Progenitor cell of endocrine pancreas (in vitro differentiated cells): ENCODE data around the gene LHFPL2. TPM values are rescaled to one million over a fixed set of nuclear protein-coding genes. Genes with fewer than 3 reads are reported as not detected.
A peak's percentile ranks its signal among the peaks of the same experiment; 100 is the strongest.

Experiments used
- DNase-seq: peaks from one replicate; pipeline ENCODE4 v3.0.0; 2021; ENCODE audit warnings: low spot score; ENCODE audit not compliant: unreplicated experiment
- H3K27ac Mint-ChIP-seq: 2 replicates; pipeline ENCODE4 v1.8.0; 2021; ENCODE audit warnings: mild to moderate bottlenecking, moderate library complexity, mixed read lengths
- H3K27me3 Mint-ChIP-seq: 2 replicates; pipeline ENCODE4 v1.8.0; 2021; ENCODE audit warnings: mixed read lengths
- H3K36me3 Mint-ChIP-seq: 2 replicates; pipeline ENCODE4 v1.8.0; 2022; ENCODE audit warnings: mixed read lengths; ENCODE audit not compliant: insufficient read depth
- H3K4me1 Mint-ChIP-seq: 2 replicates; pipeline ENCODE4 v1.8.0; 2021; ENCODE audit warnings: low read depth, mixed read lengths
- H3K4me3 Mint-ChIP-seq: 2 replicates; pipeline ENCODE4 v1.8.0; 2021; ENCODE audit warnings: low read depth, mild to moderate bottlenecking, moderate library complexity, mixed read lengths
- H3K9me3 Mint-ChIP-seq: 2 replicates; pipeline ENCODE4 v1.8.0; 2021; ENCODE audit warnings: low read depth, mixed read lengths
- total RNA-seq: library from RNA; stranded (reverse); gene quantifications from 2 replicates; pipeline ENCODE4 v1.2.1, GENCODE V29; 2021
- TF ChIP-seq, protein P1 (sequence below): fragments of 200-600 bp; sonication (generic); IDR thresholded peaks from one replicate; pipeline ENCODE4 v1.5.0; 2021; ENCODE audit warnings: antibody characterized with exemption, mild to moderate bottlenecking; ENCODE audit not compliant: unreplicated experiment

LHFPL2 gene
- total RNA-seq, 1 donor from 2014 or later, result 15.0 TPM

DNA sequence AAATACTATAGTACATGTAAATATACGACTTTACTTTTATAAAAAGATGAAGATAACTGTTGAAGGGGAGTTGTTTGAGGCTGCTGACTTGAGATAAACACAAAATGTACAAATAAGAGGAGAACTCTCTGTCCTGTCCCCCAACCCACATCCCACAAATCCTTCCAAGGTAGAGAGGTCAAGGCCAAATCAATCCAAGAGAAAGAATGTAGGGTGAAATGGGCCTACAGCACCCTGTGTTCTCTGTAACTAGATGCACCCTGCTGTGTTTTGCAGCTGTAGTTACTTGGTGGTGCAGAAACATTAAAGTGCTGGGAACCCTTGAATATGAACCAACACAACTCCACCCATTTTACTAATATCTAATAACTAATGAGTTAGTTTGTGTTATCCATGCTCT is 2.0 kb upstream of the LHFPL2 start:
- no peak overlapping the region for H3K27ac Mint-ChIP-seq
- TF ChIP-seq, protein P1, sequence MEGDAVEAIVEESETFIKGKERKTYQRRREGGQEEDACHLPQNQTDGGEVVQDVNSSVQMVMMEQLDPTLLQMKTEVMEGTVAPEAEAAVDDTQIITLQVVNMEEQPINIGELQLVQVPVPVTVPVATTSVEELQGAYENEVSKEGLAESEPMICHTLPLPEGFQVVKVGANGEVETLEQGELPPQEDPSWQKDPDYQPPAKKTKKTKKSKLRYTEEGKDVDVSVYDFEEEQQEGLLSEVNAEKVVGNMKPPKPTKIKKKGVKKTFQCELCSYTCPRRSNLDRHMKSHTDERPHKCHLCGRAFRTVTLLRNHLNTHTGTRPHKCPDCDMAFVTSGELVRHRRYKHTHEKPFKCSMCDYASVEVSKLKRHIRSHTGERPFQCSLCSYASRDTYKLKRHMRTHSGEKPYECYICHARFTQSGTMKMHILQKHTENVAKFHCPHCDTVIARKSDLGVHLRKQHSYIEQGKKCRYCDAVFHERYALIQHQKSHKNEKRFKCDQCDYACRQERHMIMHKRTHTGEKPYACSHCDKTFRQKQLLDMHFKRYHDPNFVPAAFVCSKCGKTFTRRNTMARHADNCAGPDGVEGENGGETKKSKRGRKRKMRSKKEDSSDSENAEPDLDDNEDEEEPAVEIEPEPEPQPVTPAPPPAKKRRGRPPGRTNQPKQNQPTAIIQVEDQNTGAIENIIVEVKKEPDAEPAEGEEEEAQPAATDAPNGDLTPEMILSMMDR, result no peak
- no peaks in the 10 kb centered on the region for H3K36me3 Mint-ChIP-seq

GRCh38 chr5:78649861-78650496 is 1.4 kb upstream of the LHFPL2 start:
- DNase-seq, result no peak
- peak overlapping the region; percentile 94 for H3K27ac Mint-ChIP-seq
- peak overlapping the region; percentile 68 for H3K4me3 Mint-ChIP-seq
- H3K4me1 Mint-ChIP-seq, result peaks cover 21% of the 10 kb centered on the region
- TF ChIP-seq, protein P1, result no peak
- no peaks in the 10 kb centered on the region for H3K36me3 Mint-ChIP-seq
- H3K9me3 Mint-ChIP-seq, result no peaks in the 10 kb centered on the region
- peaks cover 23% of the 10 kb centered on the region for H3K27me3 Mint-ChIP-seq

More for the DNA sequence above, 2.0 kb upstream of the LHFPL2 start:
- Mint-ChIP-seq H3K4me3 (no peak overlapping the region), H3K4me1 (peaks cover 21% of the 10 kb centered on the region), H3K27me3 (peaks cover 26% of the 10 kb centered on the region), H3K9me3 (no peaks in the 10 kb centered on the region)
- no peak for DNase-seq

GRCh38 chr5:78649211-78649695 is 681 bp upstream of the LHFPL2 start:
- Mint-ChIP-seq H3K27ac (peak overlapping the region; percentile 94), H3K4me1 (peaks cover 25% of the 10 kb centered on the region), H3K9me3 (no peaks in the 10 kb centered on the region), H3K36me3 (peaks cover 4% of the 10 kb centered on the region), H3K4me3 (peak overlapping the region; percentile 68), H3K27me3 (peaks cover 18% of the 10 kb centered on the region)
- no peak for DNase-seq
- TF ChIP-seq, protein P1, result no peak

DNA sequence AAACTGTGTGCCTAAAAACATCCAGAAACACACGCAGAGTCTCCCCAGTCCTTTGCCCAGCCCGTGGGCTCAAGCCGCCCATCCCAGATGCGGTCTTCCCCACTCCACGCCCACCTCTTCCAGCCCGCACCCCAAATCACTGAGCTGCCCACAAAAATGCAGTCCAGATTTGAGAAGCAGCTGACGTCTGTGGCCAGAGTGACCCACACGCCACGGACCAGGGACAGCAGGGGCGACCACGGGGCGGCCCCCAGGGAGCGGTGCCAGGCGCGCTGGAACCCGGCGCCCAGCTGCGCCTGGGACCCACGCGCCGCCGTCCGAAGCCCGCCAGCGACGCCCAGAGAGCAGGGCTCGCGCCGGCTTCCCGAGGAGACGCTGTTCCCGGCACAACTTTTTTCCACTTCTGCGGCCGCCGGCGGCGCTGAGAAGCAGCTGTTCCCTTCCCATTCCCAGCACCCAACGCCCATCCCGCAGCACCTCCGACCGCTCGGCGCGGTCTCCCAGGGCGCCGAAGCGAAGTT is 674 bp downstream of the LHFPL2 start:
- Mint-ChIP-seq H3K4me3 (peak overlapping the region; percentile 84), H3K27me3 (peaks cover 10% of the 10 kb centered on the region), H3K27ac (peak overlapping the region; percentile 90), H3K4me1 (peaks cover 25% of the 10 kb centered on the region), H3K36me3 (peaks cover 5% of the 10 kb centered on the region), H3K9me3 (no peaks in the 10 kb centered on the region)
- DNase-seq, result no peak
- TF ChIP-seq, protein P1, result peak; percentile 17

GRCh38 chr5:78647351-78647818 is 1.2 kb downstream of the LHFPL2 start:
- Mint-ChIP-seq H3K4me3 (peak overlapping the region; percentile 84), H3K4me1 (peaks cover 27% of the 10 kb centered on the region), H3K9me3 (no peaks in the 10 kb centered on the region), H3K27me3 (peaks cover 10% of the 10 kb centered on the region), H3K36me3 (peaks cover 5% of the 10 kb centered on the region), H3K27ac (peak overlapping the region; percentile 90)
- TF ChIP-seq, protein P1, result no peak
- DNase-seq, result no peak
